IPS-18a (cell line): Measurements from ENCODE around the gene RB1.

Experiments used
- H3K27ac ChIP-seq: one replicate; pipeline ENCODE4 v1.5.1; 2013; ENCODE audit warnings: low read length
- H3K27me3 ChIP-seq: one replicate; pipeline ENCODE4 v1.6.1; 2013; ENCODE audit warnings: mild to moderate bottlenecking, low read length; ENCODE audit not compliant: control insufficient read depth, insufficient read depth
- H3K36me3 ChIP-seq: one replicate; pipeline ENCODE4 v1.6.1; 2013; ENCODE audit warnings: low read depth, low read length; ENCODE audit not compliant: control insufficient read depth
- H3K4me1 ChIP-seq: one replicate; pipeline ENCODE4 v1.6.1; 2013; ENCODE audit warnings: low read depth, low read length; ENCODE audit not compliant: control insufficient read depth
- H3K4me3 ChIP-seq: one replicate; pipeline ENCODE4 v1.5.1; 2013; ENCODE audit warnings: low read length
- H3K9ac ChIP-seq: one replicate; pipeline ENCODE4 v1.6.1; 2013; ENCODE audit warnings: mild to moderate bottlenecking, low read length, moderate library complexity
- H3K9me3 ChIP-seq: one replicate; pipeline ENCODE4 v1.6.1; 2013; ENCODE audit warnings: low read depth, low read length; ENCODE audit not compliant: control insufficient read depth

The RB1 gene

GRCh38 chr13:48400850-48401291 lies 97.3 kb downstream of the RB1 start:
- Histone ChIP-seq H3K36me3 (no peaks in the 10 kb centered on the region), H3K9ac (no peak overlapping the region), H3K9me3 (no peaks in the 10 kb centered on the region), H3K4me1 (no peaks in the 10 kb centered on the region), H3K4me3 (no peak overlapping the region), H3K27me3 (no peaks in the 10 kb centered on the region), H3K27ac (no peak overlapping the region)

DNA sequence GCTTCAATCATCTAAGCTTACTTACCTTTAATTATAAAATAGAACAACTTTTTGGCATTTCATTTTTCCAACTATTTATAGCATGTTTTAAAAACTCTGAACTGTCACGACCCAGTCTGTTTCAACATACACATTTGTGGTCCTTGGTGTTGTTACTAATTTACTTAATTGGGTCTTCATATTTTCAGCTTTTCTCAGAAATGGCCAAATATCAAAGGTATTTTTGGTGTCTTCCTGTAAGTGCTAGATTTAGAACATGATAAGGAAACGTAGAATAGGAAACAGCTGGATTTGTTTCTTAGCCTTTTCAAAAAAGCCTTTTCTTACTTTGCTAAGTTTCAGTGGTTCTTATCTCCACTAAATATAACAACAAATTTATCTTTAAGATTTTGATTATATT lies 97.9 kb downstream of the RB1 start:
- no peaks in the 10 kb centered on the region for H3K4me1 ChIP-seq
- no peak overlapping the region for H3K9ac ChIP-seq
- no peaks in the 10 kb centered on the region for H3K9me3 ChIP-seq
- H3K36me3 ChIP-seq = no peaks in the 10 kb centered on the region
- H3K27me3 ChIP-seq = no peaks in the 10 kb centered on the region
- no peak overlapping the region for H3K27ac ChIP-seq
- H3K4me3 ChIP-seq = no peak overlapping the region

DNA sequence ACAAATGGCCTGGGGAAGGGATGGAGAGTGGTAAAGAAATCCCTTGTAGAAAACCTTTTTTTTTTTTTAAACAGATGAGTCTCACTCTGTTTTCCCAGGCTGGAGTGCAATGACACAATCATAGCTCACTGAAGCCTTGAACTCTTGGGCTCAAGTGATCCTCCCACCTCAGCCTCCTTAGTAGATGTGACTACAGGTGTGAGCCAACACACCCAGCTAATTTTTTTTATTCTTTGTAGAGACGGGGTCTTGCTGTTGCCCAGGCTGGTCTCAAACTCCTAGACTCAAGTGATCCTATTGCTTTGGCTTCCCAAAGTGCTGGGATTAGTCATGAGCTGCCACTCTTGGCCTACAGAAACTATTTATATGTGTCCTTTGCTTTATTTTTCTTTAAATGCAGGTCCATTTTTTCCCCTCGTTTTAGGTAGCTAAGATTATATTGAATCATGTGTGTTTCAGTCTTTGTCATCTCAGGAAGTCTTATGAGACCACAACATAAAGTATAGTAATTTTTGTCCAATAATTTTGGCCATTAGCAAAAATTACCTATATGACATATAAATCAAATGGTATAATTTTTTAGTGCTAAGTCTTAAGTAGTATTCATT lies 98.9 kb downstream of the RB1 start:
- H3K36me3 ChIP-seq = no peaks in the 10 kb centered on the region
- no peak overlapping the region for H3K4me3 ChIP-seq
- no peaks in the 10 kb centered on the region for H3K4me1 ChIP-seq
- H3K27me3 ChIP-seq = no peaks in the 10 kb centered on the region
- H3K9ac ChIP-seq = no peak overlapping the region
- no peak overlapping the region for H3K27ac ChIP-seq
- no peaks in the 10 kb centered on the region for H3K9me3 ChIP-seq

GRCh38 chr13:48403151-48403631 lies 99.6 kb downstream of the RB1 start:
- no peaks in the 10 kb centered on the region for H3K27me3 ChIP-seq
- no peak overlapping the region for H3K4me3 ChIP-seq
- no peaks in the 10 kb centered on the region for H3K4me1 ChIP-seq
- no peak overlapping the region for H3K27ac ChIP-seq
- H3K36me3 ChIP-seq = no peaks in the 10 kb centered on the region
- H3K9ac ChIP-seq = no peak overlapping the region
- H3K9me3 ChIP-seq = no peaks in the 10 kb centered on the region

GRCh38 chr13:48403913-48404312 lies 100.4 kb downstream of the RB1 start:
- no peak overlapping the region for H3K4me3 ChIP-seq
- H3K9ac ChIP-seq = no peak overlapping the region
- no peaks in the 10 kb centered on the region for H3K9me3 ChIP-seq
- H3K27me3 ChIP-seq = no peaks in the 10 kb centered on the region
- no peaks in the 10 kb centered on the region for H3K4me1 ChIP-seq
- no peaks in the 10 kb centered on the region for H3K36me3 ChIP-seq
- H3K27ac ChIP-seq = no peak overlapping the region

GRCh38 chr13:48404952-48405351 lies 101.4 kb downstream of the RB1 start:
- no peaks in the 10 kb centered on the region for H3K36me3 ChIP-seq
- no peaks in the 10 kb centered on the region for H3K9me3 ChIP-seq
- H3K4me1 ChIP-seq = no peaks in the 10 kb centered on the region
- no peak overlapping the region for H3K27ac ChIP-seq
- no peaks in the 10 kb centered on the region for H3K27me3 ChIP-seq
- H3K9ac ChIP-seq = no peak overlapping the region
- H3K4me3 ChIP-seq = no peak overlapping the region

- Histone ChIP-seq H3K4me1 (no peaks in the 10 kb centered on the region), H3K27me3 (no peaks in the 10 kb centered on the region), H3K36me3 (no peaks in the 10 kb centered on the region), H3K9me3 (no peaks in the 10 kb centered on the region), H3K4me3 (no peak overlapping the region), H3K27ac (no peak overlapping the region), H3K9ac (no peak overlapping the region)
Measured at GRCh38 chr13:48405875-48406274, 102.3 kb downstream of the RB1 start.

DNA sequence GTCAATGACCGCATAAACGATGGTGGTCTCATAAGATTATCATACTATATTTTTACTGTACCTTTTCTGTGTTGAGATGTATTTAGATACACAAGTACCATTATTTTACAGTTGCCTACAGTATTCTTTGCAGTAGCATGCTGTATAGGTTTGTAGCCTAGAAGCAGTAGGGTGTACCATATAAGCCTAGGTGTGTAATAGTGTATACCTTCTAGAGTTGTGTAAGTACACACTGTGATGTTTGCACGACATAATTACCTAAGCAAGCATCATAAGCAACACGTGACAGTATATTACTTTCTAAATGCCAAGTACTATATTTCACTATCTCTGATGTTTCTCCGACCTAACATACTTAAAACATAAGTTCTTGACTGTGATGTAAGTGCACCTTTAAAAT lies 106.6 kb downstream of the RB1 start:
- Histone ChIP-seq H3K9ac (no peak overlapping the region), H3K4me1 (peaks cover 27% of the 10 kb centered on the region), H3K9me3 (no peaks in the 10 kb centered on the region), H3K27me3 (no peaks in the 10 kb centered on the region), H3K36me3 (no peaks in the 10 kb centered on the region), H3K4me3 (peak overlapping the region; percentile 63), H3K27ac (no peak overlapping the region)

- H3K36me3 ChIP-seq = no peaks in the 10 kb centered on the region
- H3K27me3 ChIP-seq = no peaks in the 10 kb centered on the region
- H3K27ac ChIP-seq = no peak overlapping the region
- H3K9ac ChIP-seq = peak overlapping the region; percentile 73
- H3K4me1 ChIP-seq = peaks cover 27% of the 10 kb centered on the region
- H3K9me3 ChIP-seq = no peaks in the 10 kb centered on the region
- H3K4me3 ChIP-seq = peak overlapping the region; percentile 63
Measured at GRCh38 chr13:48411147-48411794, 107.7 kb downstream of the RB1 start.

GRCh38 chr13:48411841-48412531 lies 108.4 kb downstream of the RB1 start:
- peak overlapping the region; percentile 73 for H3K9ac ChIP-seq
- no peaks in the 10 kb centered on the region for H3K36me3 ChIP-seq

DNA sequence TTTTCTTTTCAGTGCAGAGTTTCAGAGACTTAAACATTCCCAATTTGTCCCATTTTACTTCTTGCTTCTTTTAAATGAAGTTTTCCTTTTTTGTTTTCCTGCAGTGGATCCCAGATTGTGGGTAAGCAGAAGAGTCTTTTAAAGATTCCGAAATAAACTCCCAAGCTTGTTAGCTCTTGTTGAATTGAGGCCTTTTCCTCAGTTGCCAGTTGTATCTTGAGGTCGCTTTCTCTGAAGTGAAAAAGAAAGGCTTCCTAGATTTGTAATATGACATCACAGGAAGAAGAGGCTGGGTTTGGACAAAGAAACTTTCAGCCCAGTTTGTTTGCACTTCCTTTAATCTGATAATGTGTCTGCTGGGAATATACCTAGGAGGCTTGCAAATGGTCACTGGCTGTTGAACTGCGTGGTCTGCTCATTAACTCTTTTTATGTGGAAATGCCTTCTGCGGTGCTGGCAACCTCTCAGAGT lies 109.4 kb downstream of the RB1 start, which contains the start of gene LPAR6:
Gene LPAR6 (minus strand): TSS at position 233 of the 471 bp plus-strand sequence. CDS start 690 bp downstream, outside the sequence.
- no peaks in the 10 kb centered on the region for H3K27me3 ChIP-seq
- H3K36me3 ChIP-seq = no peaks in the 10 kb centered on the region
- H3K9ac ChIP-seq = peak within 1 kb of the TSS; percentile 73
- peak within 1 kb of the TSS; percentile 13 for H3K27ac ChIP-seq
- no peaks in the 10 kb centered on the region for H3K9me3 ChIP-seq
- H3K4me3 ChIP-seq = peak within 1 kb of the TSS; percentile 63
- H3K4me1 ChIP-seq = peaks cover 27% of the 10 kb centered on the region

More at GRCh38 chr13:48411841-48412531, 108.4 kb downstream of the RB1 start:
- Histone ChIP-seq H3K4me1 (peaks cover 27% of the 10 kb centered on the region), H3K9me3 (no peaks in the 10 kb centered on the region), H3K27me3 (no peaks in the 10 kb centered on the region), H3K27ac (peak overlapping the region; percentile 3), H3K4me3 (peak overlapping the region; percentile 63)
